Measurements from ENCODE around the gene NXPH4.

Gene NXPH4

GRCh38 chr12:57183939-57184725, 32.5 kb upstream of the NXPH4 start:
- DNase-seq (ENCODE audit: low read depth in 3 of 3) = no peak

GRCh38 chr12:57185403-57185802, 31.2 kb upstream of the NXPH4 start:
- no peak for DNase-seq (ENCODE audit: low read depth in 3 of 3)

GRCh38 chr12:57185906-57186508, 30.6 kb upstream of the NXPH4 start:
- no peak for DNase-seq (ENCODE audit: low read depth in 3 of 3)

DNA sequence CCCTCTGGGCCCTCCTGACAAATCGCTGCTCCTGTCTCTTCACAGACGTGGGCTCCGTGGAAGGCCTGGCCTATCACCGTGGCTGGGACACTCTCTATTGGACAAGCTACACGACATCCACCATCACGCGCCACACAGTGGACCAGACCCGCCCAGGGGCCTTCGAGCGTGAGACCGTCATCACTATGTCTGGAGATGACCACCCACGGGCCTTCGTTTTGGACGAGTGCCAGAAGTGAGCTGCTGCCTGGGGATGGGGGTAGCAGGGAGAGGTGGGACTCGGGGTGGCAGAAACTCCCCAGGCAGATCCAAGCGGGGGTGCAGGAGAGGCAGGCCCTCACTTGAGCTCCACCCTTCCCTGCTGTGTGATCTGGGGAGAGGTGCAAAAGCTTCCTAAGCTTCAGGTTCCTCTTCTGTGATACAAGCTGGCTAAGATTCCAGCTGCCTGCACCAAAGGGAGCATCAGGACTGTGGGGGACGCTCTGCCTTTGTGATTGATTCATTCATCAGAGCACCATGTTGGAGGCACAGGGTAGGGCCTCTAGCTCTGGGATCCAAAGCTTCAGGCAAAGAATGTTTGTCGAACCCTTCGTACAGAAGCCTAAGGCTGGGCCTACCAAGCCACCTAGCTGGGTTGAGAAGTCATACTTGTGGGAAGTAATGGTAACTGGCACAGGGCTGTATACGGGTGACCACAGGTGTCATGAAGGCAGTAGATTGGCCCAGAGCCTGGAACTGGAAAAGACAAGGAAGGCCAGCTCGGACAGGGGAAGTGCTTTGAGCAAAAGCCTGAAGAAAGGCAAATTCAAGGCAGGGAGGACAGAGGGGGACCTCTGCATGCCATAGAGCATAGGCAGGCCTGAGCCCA, 29.1 kb upstream of the NXPH4 start:
- no peak for DNase-seq (ENCODE audit: low read depth in 3 of 3)

- DNase-seq (ENCODE audit: low read depth in 3 of 3) = no peak
Observed at GRCh38 chr12:57188090-57188425, 28.5 kb upstream of the NXPH4 start.

GRCh38 chr12:57190037-57190436, 26.6 kb upstream of the NXPH4 start:
- DNase-seq (ENCODE audit: low read depth in 3 of 3) = no peak

DNA sequence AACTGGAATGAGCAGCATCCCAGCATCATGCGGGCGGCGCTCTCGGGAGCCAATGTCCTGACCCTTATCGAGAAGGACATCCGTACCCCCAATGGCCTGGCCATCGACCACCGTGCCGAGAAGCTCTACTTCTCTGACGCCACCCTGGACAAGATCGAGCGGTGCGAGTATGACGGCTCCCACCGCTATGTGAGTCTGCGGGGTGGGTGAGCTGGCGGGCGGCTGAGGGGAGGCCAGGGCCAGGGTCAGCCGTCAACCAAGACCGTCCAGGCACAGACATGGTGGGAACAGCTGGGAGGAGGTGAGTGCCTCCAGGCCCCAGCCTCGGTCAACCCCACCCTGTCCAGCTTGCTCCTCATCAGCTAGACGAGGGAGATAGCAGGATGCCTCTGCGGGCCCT, 25.8 kb upstream of the NXPH4 start:
- DNase-seq (ENCODE audit: low read depth in 3 of 3) = no peak

- no peak for DNase-seq (ENCODE audit: low read depth in 3 of 3)
Observed at GRCh38 chr12:57191410-57191809, 25.2 kb upstream of the NXPH4 start.

DNA sequence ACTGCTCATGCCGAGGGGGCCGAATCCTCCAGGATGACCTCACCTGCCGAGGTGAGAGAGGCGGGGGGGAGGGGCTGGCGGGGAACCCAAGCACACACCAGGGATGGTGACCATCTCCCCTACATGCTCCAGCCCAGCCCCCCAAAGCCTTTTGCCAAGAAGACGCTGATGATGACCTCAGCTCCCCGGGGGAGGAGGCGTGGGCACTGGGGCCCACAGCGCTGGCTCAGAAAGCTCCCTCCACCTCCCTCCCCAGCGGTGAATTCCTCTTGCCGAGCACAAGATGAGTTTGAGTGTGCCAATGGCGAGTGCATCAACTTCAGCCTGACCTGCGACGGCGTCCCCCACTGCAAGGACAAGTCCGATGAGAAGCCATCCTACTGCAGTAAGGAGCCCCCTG, 23.7 kb upstream of the NXPH4 start:
- DNase-seq (ENCODE audit: low read depth in 3 of 3) = no peak

DNA sequence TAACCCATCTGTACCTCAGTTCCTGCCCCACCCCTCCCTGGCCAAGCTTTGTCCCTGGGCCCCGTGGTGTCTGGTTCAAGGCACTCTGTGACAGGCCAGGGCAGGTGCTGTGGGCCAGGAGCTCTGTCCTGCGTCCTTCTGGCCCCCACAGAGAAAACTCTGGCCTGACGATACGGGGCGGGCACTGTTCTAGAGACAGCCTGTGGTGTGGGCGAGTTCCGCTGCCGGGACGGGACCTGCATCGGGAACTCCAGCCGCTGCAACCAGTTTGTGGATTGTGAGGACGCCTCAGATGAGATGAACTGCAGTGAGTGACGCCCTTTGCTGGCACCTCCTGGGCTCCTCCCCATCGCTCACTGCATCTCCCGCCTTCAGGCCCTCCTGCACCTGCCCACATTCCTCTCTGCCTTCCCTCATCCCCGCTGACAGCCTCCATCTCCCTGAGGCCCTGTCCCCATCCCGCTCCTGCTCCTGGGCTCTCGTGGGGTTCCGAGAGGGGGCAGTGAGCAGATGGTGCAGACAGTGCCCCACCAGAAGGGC, 22.8 kb upstream of the NXPH4 start:
- no peak for DNase-seq (ENCODE audit: low read depth in 3 of 3)

- DNase-seq (ENCODE audit: low read depth in 3 of 3) = no peak
Observed at GRCh38 chr12:57194253-57194652, 22.3 kb upstream of the NXPH4 start.

DNA sequence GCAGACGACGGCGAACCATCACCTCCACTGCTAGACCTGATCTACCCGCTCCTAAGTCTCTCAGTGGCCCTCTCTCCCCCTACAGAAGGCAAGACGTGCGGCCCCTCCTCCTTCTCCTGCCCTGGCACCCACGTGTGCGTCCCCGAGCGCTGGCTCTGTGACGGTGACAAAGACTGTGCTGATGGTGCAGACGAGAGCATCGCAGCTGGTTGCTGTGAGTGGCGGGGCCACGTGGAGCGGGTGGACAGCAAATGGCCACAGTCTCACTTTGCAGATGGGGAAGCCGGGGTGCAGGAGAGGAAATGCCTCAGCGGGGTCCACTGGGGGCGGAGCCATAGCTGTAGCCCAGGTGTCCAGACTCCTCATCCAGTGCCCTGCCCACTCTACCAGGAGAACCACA, 21.4 kb upstream of the NXPH4 start:
- no peak for DNase-seq (ENCODE audit: low read depth in 3 of 3)

GRCh38 chr12:57195611-57196371, 20.8 kb upstream of the NXPH4 start:
- DNase-seq (ENCODE audit: low read depth in 3 of 3) = no peak

GRCh38 chr12:57196439-57196838, 20.2 kb upstream of the NXPH4 start:
- no peak for DNase-seq (ENCODE audit: low read depth in 3 of 3)

DNA sequence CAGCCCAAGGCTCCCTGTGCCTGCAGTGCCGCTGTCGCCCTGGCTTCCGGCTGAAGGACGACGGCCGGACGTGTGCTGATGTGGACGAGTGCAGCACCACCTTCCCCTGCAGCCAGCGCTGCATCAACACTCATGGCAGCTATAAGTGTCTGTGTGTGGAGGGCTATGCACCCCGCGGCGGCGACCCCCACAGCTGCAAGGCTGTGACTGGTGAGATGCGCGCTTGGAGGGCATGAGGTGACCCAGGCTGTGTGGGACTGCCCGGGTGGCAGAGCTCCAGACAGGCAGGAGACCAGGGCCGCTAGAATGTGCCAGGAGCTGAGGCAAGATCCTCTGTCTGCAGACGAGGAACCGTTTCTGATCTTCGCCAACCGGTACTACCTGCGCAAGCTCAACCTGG, 19.6 kb upstream of the NXPH4 start:
- DNase-seq (ENCODE audit: low read depth in 3 of 3) = no peak

- no peak for DNase-seq (ENCODE audit: low read depth in 3 of 3)
Observed at GRCh38 chr12:57198329-57198728, 18.3 kb upstream of the NXPH4 start.

DNA sequence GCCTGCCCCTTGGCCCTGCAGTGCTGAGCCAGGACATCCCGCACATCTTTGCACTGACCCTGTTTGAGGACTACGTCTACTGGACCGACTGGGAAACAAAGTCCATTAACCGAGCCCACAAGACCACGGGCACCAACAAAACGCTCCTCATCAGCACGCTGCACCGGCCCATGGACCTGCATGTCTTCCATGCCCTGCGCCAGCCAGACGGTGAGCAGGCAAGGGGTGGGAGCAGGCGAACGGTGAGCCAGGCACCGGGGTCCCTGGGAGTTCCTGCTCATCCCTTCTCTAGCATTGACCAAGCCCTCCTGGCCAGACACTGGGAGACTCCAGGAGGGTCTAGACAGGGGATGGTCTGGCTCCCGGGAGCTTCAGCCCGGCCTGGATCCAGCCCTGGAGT, 17.4 kb upstream of the NXPH4 start:
- no peak for DNase-seq (ENCODE audit: low read depth in 3 of 3)

DNA sequence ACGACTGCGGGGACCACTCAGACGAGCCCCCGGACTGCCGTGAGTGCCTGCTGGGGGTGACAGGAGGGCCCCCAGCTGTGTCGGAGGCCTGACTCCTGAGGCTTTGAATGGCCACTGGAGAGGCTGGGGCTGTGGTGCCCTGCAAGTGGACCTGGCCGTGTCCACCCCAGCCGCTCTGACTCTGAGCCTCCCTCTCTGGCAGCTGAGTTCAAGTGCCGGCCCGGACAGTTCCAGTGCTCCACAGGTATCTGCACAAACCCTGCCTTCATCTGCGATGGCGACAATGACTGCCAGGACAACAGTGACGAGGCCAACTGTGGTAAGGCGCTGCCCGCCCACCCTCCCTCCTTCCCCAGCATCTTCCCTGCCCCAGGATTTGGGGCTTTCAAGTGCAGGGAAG, 16.1 kb upstream of the NXPH4 start:
- no peak for DNase-seq (ENCODE audit: low read depth in 3 of 3)

DNA sequence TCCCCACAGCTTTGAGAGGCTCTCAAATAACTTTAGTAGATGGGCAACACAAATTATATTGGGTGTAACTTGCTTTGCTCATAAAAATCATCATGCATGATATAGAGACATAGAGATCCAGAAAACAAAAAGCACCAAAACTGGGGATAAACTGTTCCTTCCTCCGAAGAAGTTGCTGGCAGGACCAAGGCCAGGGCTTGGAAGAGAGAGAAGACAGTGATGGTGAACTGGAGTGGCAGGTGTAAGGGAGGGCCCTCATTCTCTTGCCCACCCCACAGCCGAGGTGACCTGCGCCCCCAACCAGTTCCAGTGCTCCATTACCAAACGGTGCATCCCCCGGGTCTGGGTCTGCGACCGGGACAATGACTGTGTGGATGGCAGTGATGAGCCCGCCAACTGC, 15.4 kb upstream of the NXPH4 start:
- no peak for DNase-seq (ENCODE audit: low read depth in 3 of 3)

DNA sequence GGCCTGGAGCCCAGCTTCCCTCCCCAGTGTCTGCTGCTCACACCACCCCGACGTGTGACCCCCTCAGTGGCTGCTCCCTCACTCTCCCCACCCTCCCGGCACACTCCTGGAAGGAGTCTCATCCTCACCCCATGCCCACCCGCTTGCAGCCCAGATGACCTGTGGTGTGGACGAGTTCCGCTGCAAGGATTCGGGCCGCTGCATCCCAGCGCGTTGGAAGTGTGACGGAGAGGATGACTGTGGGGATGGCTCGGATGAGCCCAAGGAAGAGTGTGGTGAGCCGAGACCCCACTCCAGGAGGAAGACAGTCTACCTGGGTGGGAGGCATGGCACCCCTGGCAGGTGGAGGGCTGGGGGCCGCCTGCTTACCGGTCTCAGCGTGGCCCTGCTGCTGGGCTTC, 15.0 kb upstream of the NXPH4 start:
- no peak for DNase-seq (ENCODE audit: low read depth in 3 of 3)

GRCh38 chr12:57202321-57202720, 14.3 kb upstream of the NXPH4 start:
- DNase-seq (ENCODE audit: low read depth in 3 of 3) = no peak

GRCh38 chr12:57203201-57203600, 13.4 kb upstream of the NXPH4 start:
- DNase-seq (ENCODE audit: low read depth in 3 of 3) = no peak

All from stimulated activated CD4-positive, alpha-beta T cell treated with anti-CD3 and anti-CD28 coated beads, TNF-alpha, amount 100 ng/mL, for 24 hours (primary cell).